GM23338 (cell line): ENCODE results near the gene SMIM9. TPM values are rescaled to one million over a fixed set of nuclear protein-coding genes. Genes with fewer than 3 reads are reported as not detected.

ENCODE experiments used
- ATAC-seq: fragments of 200-7000 bp; cut with Tn5 transposase; 3 replicates; pipeline ENCODE4 v1.9.1; 2020
- DNase-seq: peaks from one replicate; pipeline ENCODE4 v3.0.0-alpha.2; 2015; ENCODE audit warnings: low spot score
- H2AFZ ChIP-seq: fragments of 200-600 bp; sonication (generic); 2 replicates; pipeline ENCODE4 v1.8.0; 2016; ENCODE audit warnings: antibody characterized with exemption, mild to moderate bottlenecking, moderate library complexity
- H3F3A ChIP-seq: fragments of 200-600 bp; sonication (generic); replicated peaks from 2 replicates; pipeline ENCODE4 v1.8.0; 2017; ENCODE audit warnings: antibody characterized with exemption, mixed run types, low read depth
- H3K27ac ChIP-seq: fragments of 200-600 bp; sonication (generic); 2 replicates; pipeline ENCODE4 v1.6.1; 2016; ENCODE audit warnings: low read depth
- H3K27me3 ChIP-seq: fragments of 200-600 bp; sonication (generic); 2 replicates; pipeline ENCODE4 v1.8.0; 2016; ENCODE audit warnings: mild to moderate bottlenecking, mixed run types, moderate library complexity; ENCODE audit not compliant: insufficient read depth
- H3K36me3 ChIP-seq: fragments of 200-600 bp; sonication (generic); 2 replicates; pipeline ENCODE4 v1.8.0; 2016; ENCODE audit warnings: mild to moderate bottlenecking; ENCODE audit not compliant: insufficient read depth
- H3K4me1 ChIP-seq: fragments of 200-600 bp; sonication (generic); 2 replicates; pipeline ENCODE4 v1.8.0; 2016; ENCODE audit warnings: mild to moderate bottlenecking, moderate library complexity; ENCODE audit not compliant: insufficient read depth
- H3K4me2 ChIP-seq: fragments of 200-600 bp; sonication (generic); 2 replicates; pipeline ENCODE4 v1.7.1; 2017; ENCODE audit warnings: mixed run types
- H3K4me3 ChIP-seq: fragments of 200-600 bp; sonication (generic); 2 replicates; pipeline ENCODE4 v1.6.1; 2016; ENCODE audit warnings: mixed run types
- H3K79me2 ChIP-seq: fragments of 200-600 bp; sonication (generic); replicated peaks from 2 replicates; pipeline ENCODE4 v1.8.0; 2017; ENCODE audit warnings: mild to moderate bottlenecking; ENCODE audit not compliant: insufficient read depth
- H3K9me2 ChIP-seq: fragments of 200-600 bp; sonication (generic); 2 replicates; pipeline ENCODE4 v1.8.0; 2017; ENCODE audit not compliant: insufficient read depth
- H4K20me1 ChIP-seq: fragments of 200-600 bp; sonication (generic); replicated peaks from 2 replicates; pipeline ENCODE4 v1.8.0; 2017; ENCODE audit warnings: mild to moderate bottlenecking; ENCODE audit not compliant: insufficient read depth
- H3K27ac Mint-ChIP-seq: 2 replicates; pipeline ENCODE4 v1.8.0; 2020; ENCODE audit warnings: inconsistent platforms, mild to moderate bottlenecking, moderate library complexity, mixed read lengths
- H3K27me3 Mint-ChIP-seq: 3 replicates; pipeline ENCODE4 v1.8.0; 2022; ENCODE audit warnings: low read depth, mild to moderate bottlenecking, moderate library complexity, mixed read lengths, inconsistent platforms; ENCODE audit not compliant: insufficient read depth, poor library complexity
- H3K36me3 Mint-ChIP-seq: 3 replicates; pipeline ENCODE4 v1.8.0; 2021; ENCODE audit warnings: low read depth, mild to moderate bottlenecking, inconsistent platforms, moderate library complexity, mixed read lengths
- H3K4me1 Mint-ChIP-seq: 3 replicates; pipeline ENCODE4 v1.8.0; 2020; ENCODE audit warnings: mild to moderate bottlenecking, inconsistent platforms, mixed read lengths
- H3K4me3 Mint-ChIP-seq: 3 replicates; pipeline ENCODE4 v1.8.0; 2021; ENCODE audit warnings: moderate library complexity, mild to moderate bottlenecking, inconsistent platforms, mixed read lengths
- H3K9me3 Mint-ChIP-seq: 3 replicates; pipeline ENCODE4 v1.8.0; 2020; ENCODE audit warnings: moderate library complexity, mild to moderate bottlenecking, inconsistent platforms, mixed read lengths
- EZH2 ChIP-seq: fragments of 200-600 bp; sonication (generic); IDR thresholded peaks from one replicate; pipeline ENCODE4 v1.8.0; 2017; ENCODE audit warnings: antibody characterized with exemption, mild to moderate bottlenecking, low read depth; ENCODE audit not compliant: unreplicated experiment
- JUNB ChIP-seq: IDR thresholded peaks from one replicate; pipeline ENCODE4 v1.6.1; 2016; ENCODE audit warnings: antibody characterized with exemption; ENCODE audit not compliant: unreplicated experiment
- NANOG ChIP-seq: IDR thresholded peaks from 2 replicates; pipeline ENCODE4 v1.6.1; 2016; ENCODE audit warnings: antibody characterized with exemption, borderline replicate concordance
- POLR2AphosphoS5 ChIP-seq: IDR thresholded peaks from 2 replicates; pipeline ENCODE4 v1.6.1; 2016; ENCODE audit warnings: antibody characterized with exemption, low read depth
- STAT1 ChIP-seq: IDR thresholded peaks from one replicate; pipeline ENCODE4 v1.6.1; 2016; ENCODE audit warnings: antibody characterized with exemption; ENCODE audit not compliant: unreplicated experiment
- ZNF114 ChIP-seq: fragments of 250-450 bp; sonication (Bioruptor Pico); IDR thresholded peaks from 2 replicates; pipeline ENCODE4 v1.5.0; 2020; ENCODE audit warnings: mild to moderate bottlenecking, moderate library complexity
- ZNF331 ChIP-seq: fragments of 250-450 bp; sonication (Bioruptor Pico); IDR thresholded peaks from 2 replicates; pipeline ENCODE4 v1.5.0; 2020; ENCODE audit warnings: low read depth, mild to moderate bottlenecking, moderate library complexity
- polyA plus RNA-seq: library from polyadenylated mRNA; unstranded; fragments of >200 nt; fragmentation: Nextera tagmentation; extraction: Ambion mirVana; gene quantifications from 2 replicates; pipeline ENCODE4 v1.2.1, GENCODE V29; 2016
- total RNA-seq: library from RNA; depleted of rRNA; stranded (reverse); fragments of >200 nt; shearing (Covaris generic); gene quantifications from 2 replicates; pipeline ENCODE4 v1.2.3, GENCODE V29; 2014
- TF ChIP-seq, protein P1 (sequence below): fragments of 250-450 bp; sonication (Bioruptor Pico); IDR thresholded peaks from 2 replicates; pipeline ENCODE4 v1.5.0; 2020; ENCODE audit warnings: mild to moderate bottlenecking, moderate library complexity
- TF ChIP-seq, protein P2 (sequence below): IDR thresholded peaks from 2 replicates; pipeline ENCODE4 v1.6.1; 2016; ENCODE audit warnings: antibody characterized with exemption
- TF ChIP-seq, protein P3 (sequence below): IDR thresholded peaks from one replicate; pipeline ENCODE4 v1.6.1; 2018; ENCODE audit warnings: antibody characterized with exemption; ENCODE audit not compliant: unreplicated experiment

Gene SMIM9
- total and polyA plus RNA-seq, 2 experiments from 2014 or later, result not detected

DNA sequence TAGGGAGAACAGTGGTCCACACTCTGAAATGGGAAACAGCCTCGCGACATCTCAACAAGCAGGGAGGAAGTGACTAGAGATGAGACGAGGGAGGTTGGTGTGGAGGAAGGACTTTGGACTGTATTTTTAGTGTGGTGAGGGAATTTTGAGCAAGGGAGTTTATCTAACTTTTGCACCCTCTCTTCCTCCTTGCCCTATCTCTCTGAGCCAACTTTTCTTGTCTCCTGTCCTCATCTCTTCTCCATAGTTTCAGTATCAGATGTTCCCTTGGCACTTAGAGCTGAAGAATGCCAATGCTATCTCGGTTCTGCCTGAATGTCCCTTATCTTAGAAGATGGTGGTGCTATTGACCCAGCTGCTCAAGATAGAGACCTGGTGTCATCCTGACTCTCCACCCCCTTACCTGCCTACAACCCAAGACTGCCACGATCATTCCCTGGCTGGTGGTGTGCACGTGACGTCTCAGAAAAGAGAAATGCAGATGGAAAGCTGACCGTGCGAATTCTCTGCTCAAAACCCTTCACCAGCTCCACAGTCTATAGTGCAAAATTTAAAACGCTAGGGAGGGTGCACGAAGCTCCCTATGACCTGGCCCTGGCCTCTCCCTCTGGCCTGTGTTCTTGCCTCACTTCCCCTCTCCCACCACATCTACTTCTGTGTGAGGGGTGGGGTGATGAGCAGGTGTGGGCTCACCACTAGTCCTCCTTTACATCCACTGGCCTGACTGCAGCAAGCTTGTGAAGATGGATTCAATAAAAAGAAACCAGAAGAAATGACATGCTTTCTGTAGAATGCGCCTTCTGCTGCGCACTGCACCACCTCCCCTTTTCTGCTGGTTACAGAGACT, 50.1 kb downstream of the SMIM9 start (continued):
- TF ChIP-seq, protein P1, sequence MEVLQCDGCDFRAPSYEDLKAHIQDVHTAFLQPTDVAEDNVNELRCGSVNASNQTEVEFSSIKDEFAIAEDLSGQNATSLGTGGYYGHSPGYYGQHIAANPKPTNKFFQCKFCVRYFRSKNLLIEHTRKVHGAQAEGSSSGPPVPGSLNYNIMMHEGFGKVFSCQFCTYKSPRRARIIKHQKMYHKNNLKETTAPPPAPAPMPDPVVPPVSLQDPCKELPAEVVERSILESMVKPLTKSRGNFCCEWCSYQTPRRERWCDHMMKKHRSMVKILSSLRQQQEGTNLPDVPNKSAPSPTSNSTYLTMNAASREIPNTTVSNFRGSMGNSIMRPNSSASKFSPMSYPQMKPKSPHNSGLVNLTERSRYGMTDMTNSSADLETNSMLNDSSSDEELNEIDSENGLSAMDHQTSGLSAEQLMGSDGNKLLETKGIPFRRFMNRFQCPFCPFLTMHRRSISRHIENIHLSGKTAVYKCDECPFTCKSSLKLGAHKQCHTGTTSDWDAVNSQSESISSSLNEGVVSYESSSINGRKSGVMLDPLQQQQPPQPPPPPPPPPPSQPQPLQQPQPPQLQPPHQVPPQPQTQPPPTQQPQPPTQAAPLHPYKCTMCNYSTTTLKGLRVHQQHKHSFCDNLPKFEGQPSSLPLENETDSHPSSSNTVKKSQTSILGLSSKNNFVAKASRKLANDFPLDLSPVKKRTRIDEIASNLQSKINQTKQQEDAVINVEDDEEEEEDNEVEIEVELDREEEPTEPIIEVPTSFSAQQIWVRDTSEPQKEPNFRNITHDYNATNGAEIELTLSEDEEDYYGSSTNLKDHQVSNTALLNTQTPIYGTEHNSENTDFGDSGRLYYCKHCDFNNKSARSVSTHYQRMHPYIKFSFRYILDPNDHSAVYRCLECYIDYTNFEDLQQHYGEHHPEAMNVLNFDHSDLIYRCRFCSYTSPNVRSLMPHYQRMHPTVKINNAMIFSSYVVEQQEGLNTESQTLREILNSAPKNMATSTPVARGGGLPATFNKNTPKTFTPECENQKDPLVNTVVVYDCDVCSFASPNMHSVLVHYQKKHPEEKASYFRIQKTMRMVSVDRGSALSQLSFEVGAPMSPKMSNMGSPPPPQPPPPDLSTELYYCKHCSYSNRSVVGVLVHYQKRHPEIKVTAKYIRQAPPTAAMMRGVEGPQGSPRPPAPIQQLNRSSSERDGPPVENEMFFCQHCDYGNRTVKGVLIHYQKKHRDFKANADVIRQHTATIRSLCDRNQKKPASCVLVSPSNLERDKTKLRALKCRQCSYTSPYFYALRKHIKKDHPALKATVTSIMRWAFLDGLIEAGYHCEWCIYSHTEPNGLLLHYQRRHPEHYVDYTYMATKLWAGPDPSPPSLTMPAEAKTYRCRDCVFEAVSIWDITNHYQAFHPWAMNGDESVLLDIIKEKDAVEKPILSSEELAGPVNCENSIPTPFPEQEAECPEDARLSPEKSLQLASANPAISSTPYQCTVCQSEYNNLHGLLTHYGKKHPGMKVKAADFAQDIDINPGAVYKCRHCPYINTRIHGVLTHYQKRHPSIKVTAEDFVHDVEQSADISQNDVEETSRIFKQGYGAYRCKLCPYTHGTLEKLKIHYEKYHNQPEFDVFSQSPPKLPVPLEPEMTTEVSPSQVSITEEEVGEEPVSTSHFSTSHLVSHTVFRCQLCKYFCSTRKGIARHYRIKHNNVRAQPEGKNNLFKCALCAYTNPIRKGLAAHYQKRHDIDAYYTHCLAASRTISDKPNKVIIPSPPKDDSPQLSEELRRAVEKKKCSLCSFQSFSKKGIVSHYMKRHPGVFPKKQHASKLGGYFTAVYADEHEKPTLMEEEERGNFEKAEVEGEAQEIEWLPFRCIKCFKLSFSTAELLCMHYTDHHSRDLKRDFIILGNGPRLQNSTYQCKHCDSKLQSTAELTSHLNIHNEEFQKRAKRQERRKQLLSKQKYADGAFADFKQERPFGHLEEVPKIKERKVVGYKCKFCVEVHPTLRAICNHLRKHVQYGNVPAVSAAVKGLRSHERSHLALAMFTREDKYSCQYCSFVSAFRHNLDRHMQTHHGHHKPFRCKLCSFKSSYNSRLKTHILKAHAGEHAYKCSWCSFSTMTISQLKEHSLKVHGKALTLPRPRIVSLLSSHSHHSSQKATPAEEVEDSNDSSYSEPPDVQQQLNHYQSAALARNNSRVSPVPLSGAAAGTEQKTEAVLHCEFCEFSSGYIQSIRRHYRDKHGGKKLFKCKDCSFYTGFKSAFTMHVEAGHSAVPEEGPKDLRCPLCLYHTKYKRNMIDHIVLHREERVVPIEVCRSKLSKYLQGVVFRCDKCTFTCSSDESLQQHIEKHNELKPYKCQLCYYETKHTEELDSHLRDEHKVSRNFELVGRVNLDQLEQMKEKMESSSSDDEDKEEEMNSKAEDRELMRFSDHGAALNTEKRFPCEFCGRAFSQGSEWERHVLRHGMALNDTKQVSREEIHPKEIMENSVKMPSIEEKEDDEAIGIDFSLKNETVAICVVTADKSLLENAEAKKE (CRISPR knock-in tag), result no peak
- no peak for TF ChIP-seq ZNF331 (CRISPR knock-in tag)
- TF ChIP-seq POLR2AphosphoS5, result no peak

DNA sequence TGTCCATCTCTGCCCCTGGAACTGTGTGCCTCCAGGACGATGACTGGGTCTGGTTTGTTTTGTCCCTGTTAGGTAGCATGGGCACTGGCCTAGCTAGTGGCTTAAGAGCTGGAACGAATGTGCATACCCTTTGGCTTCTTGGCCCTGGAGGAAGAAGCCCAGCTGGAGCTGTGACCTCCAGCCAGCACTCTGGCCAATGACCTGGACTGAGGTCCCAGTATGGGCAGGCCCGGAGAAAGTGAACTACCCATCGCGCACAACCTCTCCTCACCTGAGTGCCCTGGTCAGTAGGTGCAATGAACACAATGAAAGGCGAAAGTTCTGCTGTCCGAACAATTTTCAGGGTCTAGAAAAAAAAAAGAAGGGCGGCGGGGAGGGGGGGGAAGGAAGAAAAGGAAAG, 53.5 kb downstream of the SMIM9 start:
- Mint-ChIP-seq H3K4me1 (peaks cover 18% of the 10 kb centered on the region), H3K36me3 (peaks cover 33% of the 10 kb centered on the region), H3K27ac (no peak overlapping the region), H3K4me3 (no peak overlapping the region), H3K9me3 (no peaks in the 10 kb centered on the region), H3K27me3 (no peaks in the 10 kb centered on the region)
- Histone ChIP-seq H3K79me2 (no peaks in the 10 kb centered on the region), H3K27ac (no peak overlapping the region), H3F3A (no peaks in the 10 kb centered on the region), H2AFZ (no peak overlapping the region), H3K9me2 (no peaks in the 10 kb centered on the region), H3K36me3 (0 out of 2 replicates have a peak, but pooled peaks cover 6% of the 10 kb centered on the region), H3K4me2 (no peak overlapping the region), H3K4me1 (no peaks in the 10 kb centered on the region; the same call in 1 of the 2 replicates), H3K4me3 (no peak overlapping the region), H3K27me3 (no peaks in the 10 kb centered on the region), H4K20me1 (no peaks in the 10 kb centered on the region)
- ATAC-seq (no peak), DNase-seq (no peak)
- TF ChIP-seq STAT1 (no peak), NANOG (no peak), JUNB (no peak), EZH2 (no peak), ZNF114 (CRISPR knock-in tag) (no peak)
- TF ChIP-seq, protein P2, sequence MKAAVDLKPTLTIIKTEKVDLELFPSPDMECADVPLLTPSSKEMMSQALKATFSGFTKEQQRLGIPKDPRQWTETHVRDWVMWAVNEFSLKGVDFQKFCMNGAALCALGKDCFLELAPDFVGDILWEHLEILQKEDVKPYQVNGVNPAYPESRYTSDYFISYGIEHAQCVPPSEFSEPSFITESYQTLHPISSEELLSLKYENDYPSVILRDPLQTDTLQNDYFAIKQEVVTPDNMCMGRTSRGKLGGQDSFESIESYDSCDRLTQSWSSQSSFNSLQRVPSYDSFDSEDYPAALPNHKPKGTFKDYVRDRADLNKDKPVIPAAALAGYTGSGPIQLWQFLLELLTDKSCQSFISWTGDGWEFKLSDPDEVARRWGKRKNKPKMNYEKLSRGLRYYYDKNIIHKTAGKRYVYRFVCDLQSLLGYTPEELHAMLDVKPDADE, result no peak
- TF ChIP-seq, protein P3, sequence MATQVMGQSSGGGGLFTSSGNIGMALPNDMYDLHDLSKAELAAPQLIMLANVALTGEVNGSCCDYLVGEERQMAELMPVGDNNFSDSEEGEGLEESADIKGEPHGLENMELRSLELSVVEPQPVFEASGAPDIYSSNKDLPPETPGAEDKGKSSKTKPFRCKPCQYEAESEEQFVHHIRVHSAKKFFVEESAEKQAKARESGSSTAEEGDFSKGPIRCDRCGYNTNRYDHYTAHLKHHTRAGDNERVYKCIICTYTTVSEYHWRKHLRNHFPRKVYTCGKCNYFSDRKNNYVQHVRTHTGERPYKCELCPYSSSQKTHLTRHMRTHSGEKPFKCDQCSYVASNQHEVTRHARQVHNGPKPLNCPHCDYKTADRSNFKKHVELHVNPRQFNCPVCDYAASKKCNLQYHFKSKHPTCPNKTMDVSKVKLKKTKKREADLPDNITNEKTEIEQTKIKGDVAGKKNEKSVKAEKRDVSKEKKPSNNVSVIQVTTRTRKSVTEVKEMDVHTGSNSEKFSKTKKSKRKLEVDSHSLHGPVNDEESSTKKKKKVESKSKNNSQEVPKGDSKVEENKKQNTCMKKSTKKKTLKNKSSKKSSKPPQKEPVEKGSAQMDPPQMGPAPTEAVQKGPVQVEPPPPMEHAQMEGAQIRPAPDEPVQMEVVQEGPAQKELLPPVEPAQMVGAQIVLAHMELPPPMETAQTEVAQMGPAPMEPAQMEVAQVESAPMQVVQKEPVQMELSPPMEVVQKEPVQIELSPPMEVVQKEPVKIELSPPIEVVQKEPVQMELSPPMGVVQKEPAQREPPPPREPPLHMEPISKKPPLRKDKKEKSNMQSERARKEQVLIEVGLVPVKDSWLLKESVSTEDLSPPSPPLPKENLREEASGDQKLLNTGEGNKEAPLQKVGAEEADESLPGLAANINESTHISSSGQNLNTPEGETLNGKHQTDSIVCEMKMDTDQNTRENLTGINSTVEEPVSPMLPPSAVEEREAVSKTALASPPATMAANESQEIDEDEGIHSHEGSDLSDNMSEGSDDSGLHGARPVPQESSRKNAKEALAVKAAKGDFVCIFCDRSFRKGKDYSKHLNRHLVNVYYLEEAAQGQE, result no peak
